Keratinocyte (primary cell): ENCODE data around the gene KIFC1. TPM values are rescaled to one million over a fixed set of nuclear protein-coding genes. Genes with fewer than 3 reads are reported as not detected.

ENCODE experiments used
- DNase-seq: peaks from one replicate; pipeline ENCODE4 v3.0.0-alpha.2; 2011; ENCODE audit warnings: low read depth, missing footprints, low spot score
- FAIRE-seq: peaks from 2 replicates; lab custom pipeline; 2011; peaks lifted over from hg19 to GRCh38; lab: Jason Lieb, UNC
- H2AFZ ChIP-seq: 2 replicates; pipeline ENCODE4 v1.6.0; 2012; ENCODE audit warnings: low read length, control low read depth, inconsistent platforms; ENCODE audit not compliant: control insufficient read depth
- H3K27ac ChIP-seq: 2 replicates; pipeline ENCODE4 v1.5.1; 2011; ENCODE audit warnings: low read length; ENCODE audit not compliant: control insufficient read depth, insufficient read depth
- H3K27me3 ChIP-seq: 3 replicates; pipeline ENCODE4 v1.6.0; 2011; ENCODE audit warnings: low read length; ENCODE audit not compliant: control insufficient read depth, insufficient read depth; ENCODE audit errors: extremely low read depth
- H3K36me3 ChIP-seq, 2 experiments: 2 replicates in 1 of 2; 3 replicates in 1 of 2; pipeline ENCODE4 v1.5.1; 2011; ENCODE audit warnings: low read length in 2 of 2, mild to moderate bottlenecking in 1 of 2; ENCODE audit not compliant: control insufficient read depth in 2 of 2, insufficient read depth in 2 of 2; ENCODE audit errors: extremely low read depth in 1 of 2
- H3K4me1 ChIP-seq: 3 replicates; pipeline ENCODE4 v1.5.1; 2011; ENCODE audit warnings: low read length; ENCODE audit not compliant: control insufficient read depth, insufficient read depth; ENCODE audit errors: extremely low read depth
- H3K4me2 ChIP-seq: 3 replicates; pipeline ENCODE4 v1.6.0; 2011; ENCODE audit warnings: low read depth, low read length; ENCODE audit not compliant: control insufficient read depth, insufficient read depth; ENCODE audit errors: extremely low read depth
- H3K4me3 ChIP-seq, 3 experiments: fragments of 200-600 bp in 1 of 3; sonication (generic) in 1 of 3; 2 replicates in 2 of 3; 3 replicates in 1 of 3; pipeline ENCODE4 v1.5.1; 2011 to 2016; ENCODE audit warnings: low read length in 3 of 3, mild to moderate bottlenecking in 3 of 3, control low read depth in 2 of 3, inconsistent platforms in 1 of 3, low read depth in 1 of 3, mixed read lengths in 1 of 3, mixed run types in 1 of 3, moderate library complexity in 1 of 3; ENCODE audit not compliant: control insufficient read depth in 2 of 3, insufficient read depth in 2 of 3; ENCODE audit errors: extremely low read depth in 1 of 3
- H3K79me2 ChIP-seq: 2 replicates; pipeline ENCODE4 v1.6.0; 2012; ENCODE audit warnings: low read length; ENCODE audit not compliant: control insufficient read depth, insufficient read depth
- H3K9ac ChIP-seq: 3 replicates; pipeline ENCODE4 v1.6.0; 2011; ENCODE audit warnings: low read length; ENCODE audit not compliant: control insufficient read depth, insufficient read depth; ENCODE audit errors: extremely low read depth
- H3K9me1 ChIP-seq: 3 replicates; pipeline ENCODE4 v1.6.0; 2011; ENCODE audit warnings: low read length; ENCODE audit not compliant: control insufficient read depth, insufficient read depth; ENCODE audit errors: extremely low read depth
- H3K9me3 ChIP-seq: 2 replicates; pipeline ENCODE4 v1.5.1; 2012; ENCODE audit warnings: low read depth, low read length; ENCODE audit not compliant: control insufficient read depth
- H4K20me1 ChIP-seq: 3 replicates; pipeline ENCODE4 v1.6.0; 2011; ENCODE audit warnings: low read length; ENCODE audit not compliant: control insufficient read depth, insufficient read depth; ENCODE audit errors: extremely low read depth
- EZH2 ChIP-seq: IDR thresholded peaks from one replicate; pipeline ENCODE4 v1.6.1; 2012; ENCODE audit warnings: inconsistent platforms, mild to moderate bottlenecking, low read length, moderate library complexity
- dilution Hi-C: fragments of 300-500 bp; cut with MboI; formaldehyde crosslinking; loops from one replicate; pipeline ENCODE4 v1.7.0; 2020; ENCODE audit warnings: low sequenced_read_pairs; ENCODE audit not compliant: extremely low pct_ligation_motif_present
- polyA plus RNA-seq, 5 experiments: library from polyadenylated mRNA; depleted of rRNA in 3 of 5; stranded (reverse) in 3 of 5; stranded (forward) in 1 of 5; unstranded in 1 of 5; fragments of >200 nt; gene quantifications; 1 replicate in 1 of 5; 2 replicates in 3 of 5; 3 replicates in 1 of 5; pipeline versions ENCODE4 v1.2.1 to v1.2.3, GENCODE V29; 2011 to 2012; ENCODE audit warnings: missing spikeins in 2 of 5, low read depth in 1 of 5, low replicate concordance in 1 of 5
- TF ChIP-seq, protein P1 (sequence below), 3 experiments: IDR thresholded peaks in 1 of 3; conservative IDR thresholded peaks in 1 of 3; optimal IDR thresholded peaks in 1 of 3; 2 replicates in 2 of 3; 3 replicates in 1 of 3; pipeline versions ENCODE3 to v1.5.1; 2011; ENCODE audit warnings: low read length in 3 of 3, mild to moderate bottlenecking in 3 of 3, moderate library complexity in 2 of 3, control low read depth in 1 of 3, inconsistent platforms in 1 of 3; ENCODE audit not compliant: insufficient read depth in 2 of 3; ENCODE audit errors: extremely low read depth in 1 of 3

Gene KIFC1
- polyA plus RNA-seq, 1 donor (not counting 4 experiments of a cell fraction or from before 2014, with no cell fraction given) = 20.0 TPM

DNA sequence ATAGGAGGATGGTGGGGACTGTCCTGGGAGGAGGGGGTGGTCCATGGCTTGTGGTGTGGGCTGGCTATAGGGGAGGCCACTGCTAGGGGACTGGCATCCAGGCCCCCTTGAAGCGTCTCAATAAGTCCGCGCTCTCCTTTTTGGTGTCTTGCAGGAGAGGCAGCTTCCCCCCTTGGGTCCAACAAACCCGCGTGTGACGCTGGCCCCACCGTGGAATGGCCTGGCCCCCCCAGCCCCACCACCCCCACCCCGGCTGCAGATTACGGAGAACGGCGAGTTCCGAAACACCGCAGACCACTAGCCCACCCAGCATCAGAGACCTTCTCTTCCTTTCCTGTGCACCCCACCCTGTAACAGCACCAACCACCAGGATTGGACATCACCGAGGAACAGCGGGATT is 60.0 kb downstream of the KIFC1 start:
- H3K9me3 ChIP-seq = no peaks in the 10 kb centered on the region
- H4K20me1 ChIP-seq = no peaks in the 10 kb centered on the region
- no peak overlapping the region for H2AFZ ChIP-seq
- peaks cover 18% of the 10 kb centered on the region for H3K79me2 ChIP-seq
- DNase-seq = no peak
- no peak overlapping the region for H3K4me2 ChIP-seq
- H3K9me1 ChIP-seq = peaks cover 2% of the 10 kb centered on the region
- H3K27ac ChIP-seq = no peak overlapping the region
- H3K36me3 ChIP-seq = peaks cover 12 to 16% of the 10 kb centered on the region in 2 experiments
- H3K9ac ChIP-seq = no peak overlapping the region
- H3K4me3 ChIP-seq = no peak overlapping the region
- H3K27me3 ChIP-seq = no peaks in the 10 kb centered on the region
- no peak for FAIRE-seq
- no peak for TF ChIP-seq EZH2
- TF ChIP-seq, protein P1, sequence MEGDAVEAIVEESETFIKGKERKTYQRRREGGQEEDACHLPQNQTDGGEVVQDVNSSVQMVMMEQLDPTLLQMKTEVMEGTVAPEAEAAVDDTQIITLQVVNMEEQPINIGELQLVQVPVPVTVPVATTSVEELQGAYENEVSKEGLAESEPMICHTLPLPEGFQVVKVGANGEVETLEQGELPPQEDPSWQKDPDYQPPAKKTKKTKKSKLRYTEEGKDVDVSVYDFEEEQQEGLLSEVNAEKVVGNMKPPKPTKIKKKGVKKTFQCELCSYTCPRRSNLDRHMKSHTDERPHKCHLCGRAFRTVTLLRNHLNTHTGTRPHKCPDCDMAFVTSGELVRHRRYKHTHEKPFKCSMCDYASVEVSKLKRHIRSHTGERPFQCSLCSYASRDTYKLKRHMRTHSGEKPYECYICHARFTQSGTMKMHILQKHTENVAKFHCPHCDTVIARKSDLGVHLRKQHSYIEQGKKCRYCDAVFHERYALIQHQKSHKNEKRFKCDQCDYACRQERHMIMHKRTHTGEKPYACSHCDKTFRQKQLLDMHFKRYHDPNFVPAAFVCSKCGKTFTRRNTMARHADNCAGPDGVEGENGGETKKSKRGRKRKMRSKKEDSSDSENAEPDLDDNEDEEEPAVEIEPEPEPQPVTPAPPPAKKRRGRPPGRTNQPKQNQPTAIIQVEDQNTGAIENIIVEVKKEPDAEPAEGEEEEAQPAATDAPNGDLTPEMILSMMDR (optimal IDR thresholded peaks at IDR 0.05 in 1 of 3, IDR thresholded peaks at IDR 0.05 in 1 of 3, conservative IDR thresholded peaks at IDR 0.05 in 1 of 3; ENCODE audit: extremely low read depth in 1 of 3, insufficient read depth in 2 of 3, low read length in 3 of 3) = no peak
- dilution Hi-C loops = no loop called here
- H3K4me1 ChIP-seq = peaks cover 5% of the 10 kb centered on the region

DNA sequence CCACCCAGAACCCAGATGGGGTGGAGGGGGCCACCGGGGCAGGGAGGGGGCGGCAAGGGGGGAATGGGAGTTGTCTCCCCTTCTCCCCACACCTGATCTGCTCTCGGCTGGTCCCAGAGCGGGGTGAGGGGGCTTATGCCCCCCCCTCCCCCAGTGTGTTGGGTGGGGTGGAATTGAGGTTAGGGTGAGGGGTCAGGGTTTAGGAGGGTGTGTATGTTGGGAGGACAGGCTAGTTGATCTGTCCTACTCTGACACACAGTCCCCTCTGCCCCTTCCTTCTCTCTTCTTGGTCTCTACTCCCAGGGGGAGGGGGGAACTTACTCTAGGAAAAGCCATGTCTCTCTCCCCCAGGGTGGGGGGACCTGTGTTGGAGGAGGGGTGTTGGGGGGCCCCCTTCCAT is 60.9 kb downstream of the KIFC1 start:
- FAIRE-seq = no peak

More for the DNA sequence above, 60.9 kb downstream of the KIFC1 start:
- DNase-seq = no peak
- Histone ChIP-seq H2AFZ (no peak overlapping the region), H3K9me3 (no peaks in the 10 kb centered on the region), H3K4me1 (peaks cover 5% of the 10 kb centered on the region), H3K79me2 (peaks cover 18% of the 10 kb centered on the region), H3K4me3 (no peak overlapping the region), H3K36me3 (peaks cover 10 to 14% of the 10 kb centered on the region in 2 experiments), H4K20me1 (no peaks in the 10 kb centered on the region), H3K4me2 (no peak overlapping the region), H3K9me1 (peaks cover 2% of the 10 kb centered on the region), H3K27ac (no peak overlapping the region), H3K9ac (no peak overlapping the region), H3K27me3 (no peaks in the 10 kb centered on the region)
- TF ChIP-seq, protein P1 (optimal IDR thresholded peaks at IDR 0.05 in 1 of 3, IDR thresholded peaks at IDR 0.05 in 1 of 3, conservative IDR thresholded peaks at IDR 0.05 in 1 of 3; ENCODE audit: extremely low read depth in 1 of 3, insufficient read depth in 2 of 3, low read length in 3 of 3) = no peak
- no peak for TF ChIP-seq EZH2
- dilution Hi-C loops = no loop called here
